CD4-positive, alpha-beta T cell treated with Interleukin-1 beta for 1 hour (primary cell): ENCODE measurements around the gene VTCN1.
"Not testable (repeated sequence)": the region's sequence is repeated elsewhere in the genome, so short reads cannot be mapped to it uniquely, and the experiment has no call there.

Experiments used
- DNase-seq, 2 donors: peaks; one replicate each; pipeline ENCODE4 v3.0.0-alpha.2; 2020 to 2022

Gene VTCN1

GRCh38 chr1:117162816-117163215 lies 47.9 kb downstream of the VTCN1 start:
- DNase-seq: no peak

GRCh38 chr1:117161887-117162286 lies 48.8 kb downstream of the VTCN1 start:
- no peak for DNase-seq

DNA sequence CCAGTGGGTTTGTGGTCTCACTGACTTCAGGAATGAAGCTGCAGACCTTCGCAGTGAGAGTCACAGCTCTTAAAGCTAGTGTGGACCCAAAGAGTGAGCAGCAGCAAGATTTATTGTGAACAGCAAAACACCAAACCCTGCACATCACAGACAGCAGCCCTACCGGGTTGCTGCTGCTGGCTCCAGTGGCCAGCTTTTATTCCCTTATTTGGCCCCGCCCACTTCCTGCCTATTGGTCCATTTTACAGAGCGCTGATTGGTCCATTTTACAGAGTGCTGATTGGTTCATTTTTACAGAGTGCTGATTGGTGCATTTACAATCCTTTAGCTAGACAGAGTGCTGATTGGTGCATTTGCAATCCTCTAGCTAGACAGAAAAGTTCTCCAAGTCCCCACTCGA lies 59.4 kb downstream of the VTCN1 start:
- DNase-seq: not testable (repeated sequence)

DNA sequence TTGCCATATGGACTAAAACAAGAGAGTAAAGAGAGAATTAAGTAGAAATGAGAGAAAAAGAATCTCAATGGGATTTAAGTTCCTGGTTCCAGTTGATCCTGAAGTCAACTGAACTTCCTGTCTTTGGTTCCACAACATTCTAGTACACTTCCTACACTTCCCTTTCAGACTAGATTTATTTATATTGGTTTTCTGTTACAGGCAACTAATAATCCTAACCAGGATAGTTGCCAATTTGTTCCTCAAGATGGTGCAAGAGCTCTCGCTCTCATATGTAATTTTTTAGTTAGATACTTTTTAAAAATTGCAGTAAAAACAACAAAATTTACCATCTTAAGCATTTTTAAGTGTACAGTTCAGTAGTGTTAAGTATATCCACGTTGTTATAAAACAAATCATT lies 60.4 kb downstream of the VTCN1 start:
- no peak for DNase-seq

- no peak for DNase-seq
Observed at GRCh38 chr1:117147856-117148588, 62.7 kb downstream of the VTCN1 start.

DNA sequence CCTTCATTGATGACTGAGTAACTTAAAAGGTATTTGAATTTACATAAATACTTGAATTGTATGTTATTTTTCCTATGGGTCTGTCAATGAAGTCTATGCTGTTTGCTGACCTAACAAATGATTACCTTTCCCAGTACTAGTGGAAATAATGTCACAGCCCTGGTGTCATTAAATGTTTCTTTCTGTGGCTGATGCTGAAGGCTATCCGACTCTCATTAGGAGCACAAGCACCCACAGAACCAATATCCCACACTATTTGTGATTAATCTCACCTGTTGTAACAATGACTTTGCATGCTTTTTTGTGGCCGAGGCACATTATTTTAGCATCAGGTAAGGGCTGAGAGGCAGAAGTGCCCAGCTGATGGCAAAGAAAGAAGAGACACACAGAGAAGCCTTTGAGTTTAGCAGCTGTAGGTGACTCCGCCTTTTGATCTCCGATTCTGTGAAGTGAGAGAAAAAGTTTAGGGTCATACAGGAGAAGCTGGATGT lies 63.3 kb downstream of the VTCN1 start:
- no peak for DNase-seq

- DNase-seq: no peak
Observed at GRCh38 chr1:117146575-117147340, 64.0 kb downstream of the VTCN1 start.

GRCh38 chr1:117146072-117146471 lies 64.7 kb downstream of the VTCN1 start:
- no peak for DNase-seq

- DNase-seq: no peak
Observed at GRCh38 chr1:117143871-117144270, 66.9 kb downstream of the VTCN1 start.

DNA sequence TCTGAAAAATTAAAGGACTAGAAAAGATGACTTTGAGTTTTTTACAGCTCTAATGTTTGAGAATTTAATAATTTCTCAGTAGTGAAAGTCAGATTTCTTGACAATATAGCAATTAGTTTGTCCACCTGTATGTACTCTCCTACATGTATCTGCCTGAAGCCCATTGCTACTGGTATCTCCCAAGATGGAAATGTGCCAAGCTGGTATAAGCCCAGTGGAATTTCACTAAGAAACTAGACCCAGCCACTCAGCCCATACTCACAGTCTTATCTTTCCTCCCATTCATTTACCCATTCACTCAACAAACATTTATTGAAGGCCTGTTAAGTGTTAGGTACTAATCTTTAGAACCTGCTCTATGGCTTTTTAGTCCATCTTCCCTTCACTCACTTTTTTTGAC lies 67.6 kb downstream of the VTCN1 start:
- DNase-seq: no peak

- no peak for DNase-seq
Observed at GRCh38 chr1:117142200-117142599, 68.5 kb downstream of the VTCN1 start.

DNA sequence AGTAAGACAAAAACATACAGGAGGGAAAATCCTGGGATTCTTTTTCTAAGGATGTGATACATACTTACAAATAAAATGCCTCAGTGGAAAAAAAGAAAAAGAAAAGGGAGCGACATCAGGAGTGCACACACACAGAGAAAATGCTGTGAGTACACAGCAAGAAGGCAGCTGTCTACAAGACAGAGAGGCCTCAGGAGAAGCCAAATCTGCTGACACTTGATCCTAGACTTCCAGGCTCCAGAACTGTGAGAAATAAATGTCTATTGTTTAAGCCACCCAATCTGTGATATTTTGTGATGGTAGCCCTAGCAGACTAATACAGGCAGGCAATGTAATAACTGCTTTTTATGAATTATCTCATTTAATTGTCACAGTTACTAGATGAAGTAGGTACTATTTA lies 72.2 kb downstream of the VTCN1 start:
- no peak for DNase-seq

DNA sequence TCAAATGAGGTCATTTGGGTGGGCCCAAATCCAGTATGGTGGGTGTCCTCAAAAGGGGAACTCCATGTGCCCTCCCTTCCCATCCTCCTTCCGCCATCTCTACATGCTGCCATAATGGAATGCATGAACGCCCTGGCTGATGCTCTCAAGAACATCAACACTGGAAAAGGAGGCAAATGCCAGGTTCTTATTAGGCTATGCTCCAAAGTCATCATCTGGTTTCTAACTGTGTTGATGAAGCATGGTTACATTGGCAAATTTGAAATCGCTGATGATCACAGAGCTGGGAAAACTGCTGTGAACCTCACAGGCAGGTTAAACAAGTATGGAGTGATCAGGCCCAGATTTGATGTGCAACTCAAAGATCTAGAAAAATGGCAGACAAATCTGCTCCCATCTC lies 72.6 kb downstream of the VTCN1 start:
- no peak for DNase-seq

- DNase-seq: no peak
Observed at GRCh38 chr1:117137281-117137855, 73.4 kb downstream of the VTCN1 start.

GRCh38 chr1:117136749-117137148 lies 74.0 kb downstream of the VTCN1 start:
- no peak for DNase-seq

DNA sequence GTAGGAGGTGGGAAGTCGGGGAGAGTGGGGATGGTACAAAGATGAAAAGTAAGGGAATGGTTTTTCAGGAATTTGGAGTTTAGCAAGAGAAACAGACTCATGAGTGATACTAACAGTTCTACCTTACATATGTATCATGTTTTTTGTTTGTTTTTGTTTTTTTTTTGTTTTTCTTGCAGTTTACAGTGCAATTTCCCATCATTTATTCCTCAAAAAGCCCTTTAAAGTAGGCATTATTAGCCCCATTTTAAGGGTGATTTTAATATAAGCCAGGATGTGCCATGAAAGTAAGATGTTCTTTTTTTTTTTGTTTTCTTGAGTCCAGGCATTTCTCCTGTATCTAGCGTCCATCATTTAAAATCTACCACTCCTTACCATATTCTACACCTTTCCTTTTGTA lies 75.4 kb downstream of the VTCN1 start:
- DNase-seq: no peak

DNA sequence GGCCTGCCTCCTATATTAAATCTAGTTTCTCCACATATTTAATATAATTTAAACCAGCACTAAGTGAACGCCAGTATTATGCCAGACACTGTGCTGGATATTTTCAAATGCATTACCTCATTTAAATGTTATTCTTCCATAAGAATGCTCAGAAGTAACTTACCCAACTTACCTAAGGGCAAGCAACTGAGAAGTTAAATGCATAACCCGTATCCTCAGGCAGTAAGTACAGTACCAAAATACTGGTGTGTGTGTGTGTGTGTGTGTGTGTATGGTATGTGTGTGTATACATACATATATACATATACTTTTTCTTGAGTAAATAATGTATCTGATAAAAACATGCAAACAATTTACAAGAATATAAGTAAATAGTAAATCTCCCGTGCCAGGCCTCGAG lies 80.2 kb downstream of the VTCN1 start:
- no peak for DNase-seq

DNA sequence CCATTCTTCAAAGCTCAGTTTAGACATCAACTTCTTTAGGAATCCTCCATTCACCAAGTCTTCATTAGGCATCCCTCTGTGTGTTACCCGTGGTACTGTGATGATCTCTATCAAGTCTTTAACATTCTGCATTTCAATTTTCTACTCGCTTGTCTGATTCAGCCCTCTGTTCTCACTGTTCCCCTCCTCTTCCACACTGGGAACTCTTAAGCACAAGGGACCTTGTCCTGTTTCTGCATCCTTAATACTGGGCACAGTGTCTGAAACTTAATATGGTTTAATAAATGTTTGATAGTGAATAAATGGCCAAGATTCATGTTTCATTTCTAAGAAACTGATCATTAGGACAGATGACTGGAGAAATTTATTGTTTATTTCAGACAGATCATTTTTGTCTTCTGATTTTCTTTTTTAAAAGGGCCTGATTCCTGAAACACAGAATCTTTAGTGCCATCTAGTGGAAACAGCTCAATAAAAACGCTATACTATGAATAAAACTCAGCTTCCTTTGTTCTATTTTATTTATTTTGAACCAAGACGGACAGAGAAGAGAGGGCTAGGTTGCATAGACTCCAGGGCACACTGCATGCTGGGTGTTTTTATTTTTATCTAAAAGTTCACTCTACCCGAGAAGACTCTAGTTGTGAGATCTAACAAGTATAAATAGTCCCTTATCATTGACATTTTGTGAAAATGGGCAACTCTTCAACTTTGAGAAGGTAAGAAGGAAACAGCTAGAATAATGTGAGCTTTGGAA lies 82.2 kb downstream of the VTCN1 start:
- peak in 1 of 2 donors; percentile 38 for DNase-seq

DNA sequence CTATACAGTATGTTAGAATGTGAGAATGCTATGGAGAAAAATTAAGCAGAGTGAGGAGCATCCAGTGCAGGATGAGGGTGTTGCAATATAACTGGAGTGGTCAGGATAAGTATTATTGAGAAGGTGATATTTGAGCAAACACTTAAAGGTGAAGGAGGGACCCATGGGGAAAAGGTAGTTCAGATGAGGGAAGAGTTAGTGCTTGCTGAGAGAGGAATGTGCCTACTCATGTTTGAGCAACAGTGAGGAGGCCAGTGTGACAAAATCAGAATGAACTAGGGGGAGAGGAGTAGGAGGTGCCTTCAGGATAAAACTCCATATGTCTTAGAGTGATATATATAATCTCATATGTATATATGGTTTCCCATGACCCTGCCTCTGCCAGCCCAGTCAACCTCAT lies 82.9 kb downstream of the VTCN1 start:
- DNase-seq: no peak

GRCh38 chr1:117124661-117125060 lies 86.1 kb downstream of the VTCN1 start:
- no peak for DNase-seq

DNA sequence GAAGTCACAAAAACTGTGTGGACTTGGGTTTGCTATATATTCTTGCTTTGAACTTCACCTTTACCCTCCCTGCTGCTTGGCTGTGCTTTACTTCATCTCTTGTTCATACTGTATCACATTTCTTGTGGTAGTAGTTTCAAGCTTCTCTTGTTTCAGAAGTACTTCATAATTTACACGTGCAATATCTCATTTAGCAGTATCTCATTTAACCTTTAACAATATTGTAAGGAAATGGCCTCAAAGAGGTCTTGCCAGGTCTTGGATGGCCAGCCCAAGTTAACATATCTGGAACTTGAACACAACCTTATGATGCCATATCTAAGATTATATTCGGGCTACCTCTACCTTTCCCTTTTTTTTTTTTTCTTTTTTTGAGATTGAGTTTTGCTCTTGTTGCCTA lies 87.5 kb downstream of the VTCN1 start:
- DNase-seq: no peak

- DNase-seq: no peak
Observed at GRCh38 chr1:117122330-117123025, 88.2 kb downstream of the VTCN1 start.
